Stimulated activated CD8-positive, alpha-beta memory T cell treated with anti-CD3 and anti-CD28 coated beads, Interleukin-12 subunit alpha, Interleukin-12 subunit beta, amount 100 ng/mL, for 24 hours (primary cell): ENCODE results near the gene CCDC178.
"Not testable (repeated sequence)": the region's sequence is repeated elsewhere in the genome, so short reads cannot be mapped to it uniquely, and the experiment has no call there.

Experiments used
- DNase-seq: peaks from one replicate; pipeline ENCODE4 v3.0.0-alpha.2; 2020; ENCODE audit errors: extremely low read depth

The CCDC178 gene

GRCh38 chr18:33210575-33211189, 229.8 kb downstream of the CCDC178 start:
- DNase-seq, result no peak

- DNase-seq, result no peak
These were observed 234.7 kb downstream of the CCDC178 start for GRCh38 chr18:33205777-33206176.

- DNase-seq, result no peak
These were observed 239.0 kb downstream of the CCDC178 start for GRCh38 chr18:33201509-33201926.

- DNase-seq, result no peak
These were observed 244.7 kb downstream of the CCDC178 start for GRCh38 chr18:33195795-33196194.

GRCh38 chr18:33194793-33195192, 245.7 kb downstream of the CCDC178 start:
- no peak for DNase-seq

GRCh38 chr18:33184958-33185357, 255.6 kb downstream of the CCDC178 start:
- no peak for DNase-seq

GRCh38 chr18:33184175-33184574, 256.3 kb downstream of the CCDC178 start:
- DNase-seq, result no peak

- no peak for DNase-seq
These were observed 257.4 kb downstream of the CCDC178 start for GRCh38 chr18:33183136-33183535.

- no peak for DNase-seq
These were observed 259.5 kb downstream of the CCDC178 start for GRCh38 chr18:33181016-33181415.

GRCh38 chr18:33169218-33169617, 271.3 kb downstream of the CCDC178 start:
- DNase-seq, result no peak

- not testable (repeated sequence) for DNase-seq
These were observed 276.4 kb downstream of the CCDC178 start for GRCh38 chr18:33164121-33164520.

- no peak for DNase-seq
These were observed 279.4 kb downstream of the CCDC178 start for GRCh38 chr18:33161131-33161530.

GRCh38 chr18:33159151-33159550, 281.4 kb downstream of the CCDC178 start:
- DNase-seq, result no peak

GRCh38 chr18:33157893-33158292, 282.6 kb downstream of the CCDC178 start:
- DNase-seq, result no peak

GRCh38 chr18:33156906-33157470, 283.5 kb downstream of the CCDC178 start:
- no peak for DNase-seq

- no peak for DNase-seq
These were observed 286.5 kb downstream of the CCDC178 start for GRCh38 chr18:33154049-33154448.

GRCh38 chr18:33152376-33152775, 288.1 kb downstream of the CCDC178 start:
- no peak for DNase-seq

GRCh38 chr18:33147811-33148210, 292.7 kb downstream of the CCDC178 start:
- not testable (repeated sequence) for DNase-seq

GRCh38 chr18:33146014-33146413, 294.5 kb downstream of the CCDC178 start:
- no peak for DNase-seq

- DNase-seq, result no peak
These were observed 304.4 kb downstream of the CCDC178 start for GRCh38 chr18:33135951-33136660.

GRCh38 chr18:33132657-33133056, 307.9 kb downstream of the CCDC178 start:
- DNase-seq, result no peak

- DNase-seq, result no peak
These were observed 311.9 kb downstream of the CCDC178 start for GRCh38 chr18:33128581-33128980.

- no peak for DNase-seq
These were observed 316.5 kb downstream of the CCDC178 start for GRCh38 chr18:33123862-33124518.
